Measurements from ENCODE around the gene TLR6.

Gene TLR6

GRCh38 chr4:38856524-38857337 lies at the start of gene TLR6:
TLR6 (minus strand) TSS chr4:38856817; CDS start chr4:38829473, 27,344 bp downstream.
- peak; percentile 17 to 61 for DNase-seq (ENCODE audit: low read depth in 2 of 2)

DNA sequence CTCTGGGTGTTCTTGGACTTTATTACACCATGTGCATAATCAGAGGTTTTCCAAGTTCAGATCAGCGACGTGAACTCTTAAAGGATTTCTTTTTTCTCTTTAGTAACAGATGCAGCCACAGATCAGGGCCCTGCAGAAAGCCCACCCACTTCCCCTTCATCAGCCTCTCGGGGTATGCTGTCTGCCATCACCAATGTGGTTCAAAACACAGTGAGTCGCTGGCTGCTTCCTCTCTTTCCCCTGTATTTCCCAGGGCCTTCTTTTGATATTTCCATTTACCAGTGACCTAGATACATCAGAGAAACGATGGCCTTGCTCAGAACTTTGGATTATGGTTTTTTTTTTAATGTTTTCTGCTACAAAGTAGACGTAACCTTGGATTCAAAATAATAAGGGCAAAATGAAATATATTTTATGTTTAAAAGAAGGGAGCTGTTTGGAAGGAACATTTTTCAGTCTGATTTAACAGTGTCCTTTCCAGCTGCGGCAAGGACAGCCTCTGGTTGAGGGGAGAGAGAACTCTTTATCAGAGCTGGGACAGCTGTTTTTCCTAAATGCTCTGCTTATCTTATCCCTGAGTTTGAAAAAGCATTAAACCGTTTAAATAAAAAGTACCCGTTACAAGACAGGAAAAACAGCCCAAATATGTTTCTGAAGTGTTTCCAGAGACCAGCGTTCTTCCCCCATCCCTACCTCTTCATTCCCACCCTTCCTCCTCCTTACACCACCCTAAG lies 49.2 kb upstream of the TLR6 start:
- no peak for DNase-seq (ENCODE audit: low read depth in 2 of 2)

DNA sequence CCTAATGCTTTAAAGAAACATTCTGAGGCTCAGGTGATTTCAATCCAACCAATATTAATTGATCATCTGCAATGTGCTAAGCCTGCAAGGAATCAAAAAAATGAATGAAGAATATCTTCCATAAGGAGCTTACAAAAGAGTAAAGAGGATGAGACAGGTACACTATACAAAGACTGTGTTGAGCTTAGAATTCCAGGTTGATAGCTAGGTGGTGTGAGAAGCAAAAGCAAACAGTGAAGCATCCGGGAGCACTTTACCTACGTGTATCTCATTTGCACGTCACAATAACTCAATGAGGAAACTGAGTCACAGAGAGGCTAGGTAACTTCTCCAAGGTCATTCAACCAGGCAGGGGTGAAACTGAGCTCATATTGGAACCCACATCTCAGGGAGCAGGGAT lies 48.1 kb upstream of the TLR6 start:
- DNase-seq (ENCODE audit: low read depth in 2 of 2), result no peak

GRCh38 chr4:38904090-38904666 lies 47.6 kb upstream of the TLR6 start:
- no peak for DNase-seq (ENCODE audit: low read depth in 2 of 2)

- no peak for DNase-seq (ENCODE audit: low read depth in 2 of 2)
Measured at GRCh38 chr4:38902695-38903094, 46.1 kb upstream of the TLR6 start.

- no peak for DNase-seq (ENCODE audit: low read depth in 2 of 2)
Measured at GRCh38 chr4:38902221-38902620, 45.6 kb upstream of the TLR6 start.

GRCh38 chr4:38898245-38898644 lies 41.6 kb upstream of the TLR6 start:
- DNase-seq (ENCODE audit: low read depth in 2 of 2), result no peak

- no peak for DNase-seq (ENCODE audit: low read depth in 2 of 2)
Measured at GRCh38 chr4:38896940-38897339, 40.3 kb upstream of the TLR6 start.

DNA sequence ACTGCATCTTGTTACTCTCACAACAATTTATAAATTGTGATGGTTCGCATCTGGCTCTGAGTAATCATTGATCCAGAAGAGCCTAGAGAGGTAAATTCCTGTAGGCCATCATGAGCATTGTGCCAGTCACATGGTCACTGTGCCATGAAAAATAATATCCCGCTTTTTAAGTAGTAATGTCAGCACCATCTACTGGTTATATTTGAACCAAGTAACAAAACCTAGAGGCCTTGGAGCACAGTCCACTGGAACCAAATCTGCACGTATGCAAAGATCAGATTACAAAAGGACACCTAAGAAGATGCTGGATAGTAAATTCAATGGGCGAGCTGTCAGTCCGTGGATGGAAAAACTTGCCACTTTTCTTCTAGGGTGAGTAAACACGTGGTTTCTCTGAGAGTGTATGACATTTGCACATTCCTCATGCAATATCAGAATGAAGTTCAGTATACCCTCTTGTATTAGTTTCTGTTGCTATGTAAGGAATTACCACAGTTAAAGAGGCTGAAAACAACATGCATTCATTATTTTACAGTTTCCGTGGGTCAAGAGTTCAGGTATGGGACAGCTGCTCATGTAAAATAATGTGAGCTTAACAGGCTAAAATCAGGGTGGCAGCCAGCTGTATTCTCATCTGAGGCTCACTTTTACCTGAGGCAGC lies 37.8 kb upstream of the TLR6 start:
- DNase-seq (ENCODE audit: low read depth in 2 of 2), result no peak

DNA sequence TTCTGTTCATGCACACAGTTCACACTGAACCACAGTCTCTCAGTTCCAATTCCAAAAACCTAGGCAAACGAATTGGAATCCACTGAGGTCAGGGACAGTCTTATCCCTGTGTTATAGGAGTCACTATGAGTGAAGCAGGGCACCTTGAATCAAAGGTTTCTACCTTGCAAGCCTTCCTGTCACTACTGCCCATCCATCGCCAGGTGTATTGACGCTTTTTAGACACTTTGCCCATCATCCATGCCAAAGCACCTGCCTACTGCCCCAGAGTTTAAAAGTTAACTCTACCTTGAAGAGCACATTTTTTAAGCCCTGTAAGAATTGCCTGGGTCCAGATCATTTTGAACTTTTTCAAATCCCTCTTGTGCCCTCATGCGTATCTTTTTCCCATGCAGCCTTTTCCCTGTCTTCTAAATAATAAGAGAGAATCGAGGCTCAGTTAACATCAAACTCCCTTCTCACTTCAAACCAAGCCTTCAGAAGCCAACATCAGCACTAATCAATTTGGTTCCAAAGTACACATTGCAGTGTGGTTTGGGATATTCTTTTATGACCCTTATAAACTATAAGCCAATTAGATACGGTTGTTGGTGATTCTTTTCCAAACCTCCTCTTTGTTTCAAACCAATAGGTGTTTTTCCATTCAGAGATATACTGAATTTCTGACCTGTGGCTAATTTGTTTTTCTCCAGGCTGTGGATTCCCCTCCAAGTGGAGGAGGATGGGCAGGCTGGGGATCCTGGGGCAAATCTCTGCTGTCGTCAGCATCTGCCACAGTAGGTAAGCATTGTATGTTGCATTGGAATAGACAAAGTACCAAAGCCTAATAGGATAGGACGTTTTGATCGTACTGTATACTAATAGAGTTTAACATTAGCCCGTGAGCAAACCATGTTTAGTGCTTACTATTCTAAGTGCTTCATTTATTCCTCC lies 34.7 kb upstream of the TLR6 start:
- DNase-seq (ENCODE audit: low read depth in 2 of 2), result no peak

- DNase-seq (ENCODE audit: low read depth in 2 of 2), result no peak
Measured at GRCh38 chr4:38889143-38889542, 32.5 kb upstream of the TLR6 start.

DNA sequence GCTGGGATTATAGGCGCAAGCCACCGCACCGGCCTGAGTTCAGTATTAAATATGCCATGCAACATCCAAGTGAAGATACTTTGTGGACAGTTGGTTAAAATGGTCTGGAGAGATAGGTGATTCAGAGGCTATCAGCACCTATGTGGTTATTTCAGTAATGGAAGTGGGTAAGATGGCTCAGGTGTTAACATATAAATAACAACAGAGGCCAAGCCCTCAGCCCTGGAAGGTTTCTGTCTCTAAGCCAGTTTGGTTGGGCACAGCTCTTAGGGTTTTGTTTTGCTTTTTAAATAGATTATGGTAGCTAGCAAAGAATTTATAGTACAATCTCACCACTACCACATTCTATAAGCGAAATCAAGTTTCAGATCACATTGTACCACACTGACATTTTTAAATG lies 27.6 kb upstream of the TLR6 start:
- DNase-seq (ENCODE audit: low read depth in 2 of 2), result no peak

- DNase-seq (ENCODE audit: low read depth in 2 of 2), result no peak
Measured at GRCh38 chr4:38876636-38877035, 20.0 kb upstream of the TLR6 start.

GRCh38 chr4:38873290-38873944 lies 16.8 kb upstream of the TLR6 start:
- DNase-seq (ENCODE audit: low read depth in 2 of 2), result no peak

- DNase-seq (ENCODE audit: low read depth in 2 of 2), result no peak
Measured at GRCh38 chr4:38872620-38873019, 16.0 kb upstream of the TLR6 start.

GRCh38 chr4:38871593-38871992 lies 15.0 kb upstream of the TLR6 start:
- no peak for DNase-seq (ENCODE audit: low read depth in 2 of 2)

DNA sequence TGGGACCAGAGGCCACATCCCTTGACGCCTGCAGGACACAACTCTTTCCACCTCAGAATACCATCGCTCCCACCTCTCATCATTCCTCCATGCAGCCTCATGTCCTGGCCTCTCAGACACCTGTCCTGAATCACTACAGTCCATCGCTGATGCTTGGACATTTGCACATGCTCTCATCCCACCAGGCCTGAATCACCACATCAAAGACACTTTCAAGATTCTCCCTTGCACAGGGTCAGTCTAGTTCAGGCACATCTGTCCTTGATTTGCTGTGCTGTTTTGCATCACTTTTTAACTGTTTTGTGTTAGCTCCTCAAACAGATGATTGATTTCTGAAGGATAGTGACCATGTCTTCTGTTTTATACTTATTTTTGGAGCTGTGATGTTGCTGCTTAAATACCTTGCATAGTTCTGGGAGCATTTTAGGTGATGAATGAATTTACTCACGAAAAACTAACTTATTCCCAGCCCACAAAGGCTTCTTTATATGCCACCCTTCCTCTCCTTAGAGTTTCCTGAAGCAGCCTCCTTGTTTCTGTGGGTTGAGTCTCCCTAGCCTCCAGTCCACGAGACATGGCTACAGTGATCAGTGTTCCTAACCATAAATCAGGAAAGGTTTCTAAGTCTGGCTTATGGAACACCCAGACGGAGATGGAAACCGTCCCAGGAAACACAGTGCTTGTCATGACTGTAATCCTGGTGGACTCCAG lies 13.6 kb upstream of the TLR6 start:
- DNase-seq (ENCODE audit: low read depth in 2 of 2), result no peak

DNA sequence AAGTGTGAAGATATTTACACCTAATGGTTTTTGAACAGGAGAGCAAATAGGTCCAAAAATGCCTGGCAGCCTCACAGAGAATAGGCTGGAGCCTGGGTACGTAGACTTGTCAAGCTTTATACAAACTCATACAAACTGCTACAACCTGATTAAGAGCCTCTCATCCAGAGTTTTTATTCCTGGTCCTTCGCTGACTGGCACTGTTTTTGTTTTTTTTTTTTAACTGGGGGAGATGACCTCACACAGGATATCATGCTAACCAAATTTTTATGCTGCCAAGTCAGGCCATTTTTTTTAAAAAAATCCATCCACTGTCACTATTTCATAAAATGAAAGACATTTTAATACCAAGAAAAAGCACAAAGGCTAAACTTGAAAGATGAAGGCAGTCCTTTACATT lies 12.9 kb upstream of the TLR6 start:
- no peak for DNase-seq (ENCODE audit: low read depth in 2 of 2)

- no peak for DNase-seq (ENCODE audit: low read depth in 2 of 2)
Measured at GRCh38 chr4:38868059-38868960, 11.7 kb upstream of the TLR6 start.
